ENCODE results near the gene CYTIP. TPM values are rescaled to one million over a fixed set of nuclear protein-coding genes. Genes with fewer than 3 reads are reported as not detected.

The CYTIP gene
- polyA plus RNA-seq, 2 of the 4 experiments (the other 2 are of a cell fraction), result 0.34 TPM; not detected in 1

- ATAC-seq (no peak), DNase-seq (ENCODE audit: low read depth in 1 of 2, low spot score in 1 of 2) (no peak), FAIRE-seq (no peak)
- POLR2A ChIA-PET, result no interaction called here
- no peak overlapping the region for H3K4me3 ChIP-seq
- no peak overlapping the region for H3K4me2 ChIP-seq
- TF ChIP-seq RARB (CRISPR knock-in tag; IDR thresholded peaks at IDR 0.05) (no peak), ZC3H11A (IDR thresholded peaks at IDR 0.05) (no peak), MYC (IDR thresholded peaks at IDR 0.05; ENCODE audit: borderline replicate concordance, low read length) (no peak), MAX (IDR thresholded peaks at IDR 0.05) (no peak), ESRRA (IDR thresholded peaks at IDR 0.05; ENCODE audit: borderline replicate concordance, low read length) (no peak), CEBPB (IDR thresholded peaks at IDR 0.05) (no peak), ATOH8 (CRISPR knock-in tag; IDR thresholded peaks at IDR 0.05; ENCODE audit: low read depth) (no peak), SREBF2 (IDR thresholded peaks at IDR 0.05) (no peak), CTCF (IDR thresholded peaks at IDR 0.05) (no peak), JUN (IDR thresholded peaks at IDR 0.05) (no peak), HMGXB4 (CRISPR knock-in tag; IDR thresholded peaks at IDR 0.05; ENCODE audit: borderline replicate concordance) (no peak), EP300 (IDR thresholded peaks at IDR 0.05) (no peak), HOXB5 (CRISPR knock-in tag; IDR thresholded peaks at IDR 0.05) (no peak), EHF (CRISPR knock-in tag; IDR thresholded peaks at IDR 0.05) (no peak), FOSL2 (IDR thresholded peaks at IDR 0.05) (no peak), FOSL2 (CRISPR knock-in tag; IDR thresholded peaks at IDR 0.05) (no peak)
- TF ChIP-seq, protein P1, sequence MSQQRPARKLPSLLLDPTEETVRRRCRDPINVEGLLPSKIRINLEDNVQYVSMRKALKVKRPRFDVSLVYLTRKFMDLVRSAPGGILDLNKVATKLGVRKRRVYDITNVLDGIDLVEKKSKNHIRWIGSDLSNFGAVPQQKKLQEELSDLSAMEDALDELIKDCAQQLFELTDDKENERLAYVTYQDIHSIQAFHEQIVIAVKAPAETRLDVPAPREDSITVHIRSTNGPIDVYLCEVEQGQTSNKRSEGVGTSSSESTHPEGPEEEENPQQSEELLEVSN (IDR thresholded peaks at IDR 0.05; ENCODE audit: borderline replicate concordance, low read depth), result no peak
- H3K27ac ChIP-seq, result no peak overlapping the region
- no peaks in the 10 kb centered on the region for H3K9me3 ChIP-seq
- CTCF ChIA-PET, result no interaction called here
- no peaks in the 10 kb centered on the region for H3K4me1 ChIP-seq
- 49% methylated on average over 1 of the region's 1 CpG for WGBS (ENCODE audit: missing lambda C conversion rate)
These were observed 25.8 kb upstream of the CYTIP start for GRCh38 chr2:157469726-157470125.

DNA sequence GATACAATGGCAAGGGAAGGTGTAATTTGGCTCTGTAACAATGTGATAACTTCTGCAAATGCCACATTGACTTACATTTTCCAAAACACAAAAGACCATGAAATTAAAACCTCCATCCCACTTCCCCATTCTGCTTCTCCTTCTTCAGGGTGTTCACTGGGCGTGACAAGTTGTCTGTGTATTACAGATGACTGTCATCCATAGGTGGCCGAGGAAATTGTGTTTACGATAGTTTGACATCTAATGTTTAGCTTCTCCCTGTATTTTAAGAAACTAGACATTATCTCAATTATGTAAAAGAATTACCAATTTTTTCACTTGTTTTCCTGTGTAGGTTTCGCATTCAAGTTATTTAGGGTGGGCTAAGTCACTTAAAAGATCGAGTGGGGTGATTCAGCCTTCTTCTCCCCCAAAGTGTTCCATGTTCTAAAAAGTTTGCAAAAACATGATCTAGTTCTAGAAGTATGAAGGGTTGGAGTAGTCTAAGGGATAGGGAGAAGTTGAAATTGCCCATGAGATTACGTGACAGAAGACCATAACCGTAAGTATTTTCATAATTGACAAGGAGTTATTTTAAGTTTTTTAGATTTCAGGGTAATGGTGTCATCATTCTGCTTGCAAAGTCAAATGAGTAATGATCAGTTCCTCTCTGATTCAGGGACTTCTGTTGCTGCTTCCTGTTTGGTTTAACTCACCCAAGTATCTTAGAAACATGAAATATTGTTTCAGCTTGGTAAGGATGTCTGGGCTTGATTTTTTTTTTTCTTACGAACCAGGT lies 25.2 kb upstream of the CYTIP start:
- DNase-seq (ENCODE audit: low read depth in 1 of 2, low spot score in 1 of 2), result no peak
- Histone ChIP-seq H3K4me2 (no peak overlapping the region), H3K4me1 (no peaks in the 10 kb centered on the region), H3K9me3 (no peaks in the 10 kb centered on the region), H3K4me3 (no peak overlapping the region), H3K27ac (no peak overlapping the region)
- no peak for FAIRE-seq
- no peak for ATAC-seq
- 74% methylated on average over 8 of the region's 8 CpGs for WGBS (ENCODE audit: missing lambda C conversion rate)
- ChIA-PET POLR2A (no interaction called here), CTCF (no interaction called here)
- no peak for TF ChIP-seq CTCF (IDR thresholded peaks at IDR 0.05)
- TF ChIP-seq CEBPB (IDR thresholded peaks at IDR 0.05), result no peak
- no peak for TF ChIP-seq JUNB (IDR thresholded peaks at IDR 0.05)
- no peak for TF ChIP-seq MAFK (IDR thresholded peaks at IDR 0.05; ENCODE audit: partially characterized antibody)
- no peak for TF ChIP-seq KDM1A (IDR thresholded peaks at IDR 0.05; ENCODE audit: low read depth)
- no peak for TF ChIP-seq CHD2 (IDR thresholded peaks at IDR 0.05; ENCODE audit: low read length, partially characterized antibody)
- no peak for TF ChIP-seq EHF (CRISPR knock-in tag; IDR thresholded peaks at IDR 0.05)
- TF ChIP-seq HMGXB4 (CRISPR knock-in tag; IDR thresholded peaks at IDR 0.05; ENCODE audit: borderline replicate concordance), result no peak
- no peak for TF ChIP-seq RNF2 (IDR thresholded peaks at IDR 0.05; ENCODE audit: borderline replicate concordance, low read depth)

Data from A549 (cell line).